Neural cell (in vitro differentiated cells): Measurements from ENCODE around the gene TMEM259.

Source experiments
- POLR2AphosphoS5 ChIP-seq: IDR thresholded peaks from 2 replicates; pipeline ENCODE4 v1.6.1; 2012
- SMC3 ChIP-seq: fragments of 450-650 bp; conservative IDR thresholded peaks from 2 replicates; pipeline ENCODE4 v1.6.1; 2014; ENCODE audit warnings: antibody characterized with exemption, mild to moderate bottlenecking, moderate library complexity; ENCODE audit not compliant: poor library complexity
- TF ChIP-seq, protein P1 (sequence below): fragments of 450-650 bp; IDR thresholded peaks from 2 replicates; pipeline ENCODE4 v1.5.1; 2014; ENCODE audit warnings: antibody characterized with exemption, mild to moderate bottlenecking, moderate library complexity; ENCODE audit not compliant: poor library complexity, severe bottlenecking

DNA sequence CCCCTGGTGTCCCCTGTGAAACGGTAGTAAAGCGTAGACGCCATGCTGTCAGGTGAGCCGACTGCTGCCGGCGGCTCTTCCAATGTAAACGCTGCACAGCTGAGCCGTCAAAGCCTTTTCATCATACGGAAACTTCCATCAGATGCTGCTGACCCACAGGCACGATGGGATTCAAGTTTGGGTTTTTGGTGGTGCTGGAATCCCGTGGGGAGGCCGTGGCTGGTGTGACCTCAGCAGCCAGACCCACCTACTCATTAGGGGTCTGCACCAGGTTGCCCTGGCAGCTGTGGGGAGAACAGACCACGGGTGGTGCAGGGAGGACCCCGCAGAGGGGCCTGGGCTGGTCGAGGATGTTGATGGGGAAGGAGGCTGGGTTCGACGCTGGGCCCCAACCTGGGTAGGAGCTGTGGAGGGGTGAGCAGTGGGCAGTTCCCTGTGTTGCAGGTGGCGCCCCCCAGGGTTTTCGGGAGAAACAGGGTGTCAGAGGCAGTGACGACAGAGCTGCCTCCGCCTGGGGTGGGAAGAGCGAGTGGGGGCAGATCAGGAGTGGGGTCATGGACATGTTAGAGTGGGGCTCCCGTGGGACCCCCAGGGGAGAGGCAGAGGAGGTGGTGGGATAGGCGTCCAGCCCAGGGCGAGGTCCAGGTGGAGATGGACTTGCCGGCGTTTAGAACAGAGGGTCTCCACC, 14.1 kb downstream of the TMEM259 start:
- TF ChIP-seq, protein P1, sequence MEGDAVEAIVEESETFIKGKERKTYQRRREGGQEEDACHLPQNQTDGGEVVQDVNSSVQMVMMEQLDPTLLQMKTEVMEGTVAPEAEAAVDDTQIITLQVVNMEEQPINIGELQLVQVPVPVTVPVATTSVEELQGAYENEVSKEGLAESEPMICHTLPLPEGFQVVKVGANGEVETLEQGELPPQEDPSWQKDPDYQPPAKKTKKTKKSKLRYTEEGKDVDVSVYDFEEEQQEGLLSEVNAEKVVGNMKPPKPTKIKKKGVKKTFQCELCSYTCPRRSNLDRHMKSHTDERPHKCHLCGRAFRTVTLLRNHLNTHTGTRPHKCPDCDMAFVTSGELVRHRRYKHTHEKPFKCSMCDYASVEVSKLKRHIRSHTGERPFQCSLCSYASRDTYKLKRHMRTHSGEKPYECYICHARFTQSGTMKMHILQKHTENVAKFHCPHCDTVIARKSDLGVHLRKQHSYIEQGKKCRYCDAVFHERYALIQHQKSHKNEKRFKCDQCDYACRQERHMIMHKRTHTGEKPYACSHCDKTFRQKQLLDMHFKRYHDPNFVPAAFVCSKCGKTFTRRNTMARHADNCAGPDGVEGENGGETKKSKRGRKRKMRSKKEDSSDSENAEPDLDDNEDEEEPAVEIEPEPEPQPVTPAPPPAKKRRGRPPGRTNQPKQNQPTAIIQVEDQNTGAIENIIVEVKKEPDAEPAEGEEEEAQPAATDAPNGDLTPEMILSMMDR: no peak
- no peak for TF ChIP-seq SMC3
- no peak for TF ChIP-seq POLR2AphosphoS5
